ENCODE measurements around the gene CTPS1. TPM values are rescaled to one million over a fixed set of nuclear protein-coding genes. Genes with fewer than 3 reads are reported as not detected.
A peak's percentile ranks its signal among the peaks of the same experiment; 100 is the strongest.

The CTPS1 gene
- total RNA-seq, 2 donors from 2014 or later, result 14.1 to 25.5 TPM

GRCh38 chr1:40978886-40979240 is 633 bp upstream of the CTPS1 start:
- H3K27me3 ChIP-seq, result no peaks in the 10 kb centered on the region
- no peak for DNase-seq
- no peaks in the 10 kb centered on the region for H3K9me3 ChIP-seq
- H3K4me3 ChIP-seq, result peak overlapping the region; percentile 92
- H3K9ac ChIP-seq (ENCODE audit: low read depth in 2 of 2, low read length in 2 of 2), result peak overlapping the region; percentile 84 to 91
- H3K36me3 ChIP-seq, result no peaks in the 10 kb centered on the region
- H3K4me1 ChIP-seq, result no peaks in the 10 kb centered on the region
- no peak for TF ChIP-seq CTCF (IDR thresholded peaks at IDR 0.05)
- intact Hi-C loops (cut with DNase I), result no loop called here
- H3K27ac ChIP-seq, result peak overlapping the region; percentile 81

GRCh38 chr1:40980068-40980452 is 564 bp downstream of the CTPS1 start:
- no peaks in the 10 kb centered on the region for H3K36me3 ChIP-seq
- H3K4me3 ChIP-seq, result peak overlapping the region; percentile 92
- intact Hi-C loops (cut with DNase I), result no loop called here
- no peaks in the 10 kb centered on the region for H3K27me3 ChIP-seq
- H3K4me1 ChIP-seq, result no peaks in the 10 kb centered on the region
- TF ChIP-seq CTCF (IDR thresholded peaks at IDR 0.05), result no peak
- no peaks in the 10 kb centered on the region for H3K9me3 ChIP-seq
- no peak for DNase-seq
- H3K27ac ChIP-seq, result peak overlapping the region; percentile 81
- peak overlapping the region; percentile 60 to 79 for H3K9ac ChIP-seq (ENCODE audit: low read depth in 2 of 2, low read length in 2 of 2)

GRCh38 chr1:40980453-40981121 is 1.1 kb downstream of the CTPS1 start:
- Histone ChIP-seq H3K27me3 (no peaks in the 10 kb centered on the region), H3K36me3 (no peaks in the 10 kb centered on the region), H3K4me1 (no peaks in the 10 kb centered on the region), H3K4me3 (peak overlapping the region; percentile 92), H3K27ac (peak overlapping the region; percentile 81), H3K9me3 (no peaks in the 10 kb centered on the region), H3K9ac (ENCODE audit: low read depth in 2 of 2, low read length in 2 of 2) (peak overlapping the region; percentile 60 to 79)
- DNase-seq, result peak; percentile 24
- no peak for TF ChIP-seq CTCF (IDR thresholded peaks at IDR 0.05)
- intact Hi-C loops (cut with DNase I), result no loop called here

- peak overlapping the region; percentile 36 for H3K27ac ChIP-seq
- no peak for DNase-seq
- no peaks in the 10 kb centered on the region for H3K4me1 ChIP-seq
- TF ChIP-seq CTCF (IDR thresholded peaks at IDR 0.05), result no peak
- no peaks in the 10 kb centered on the region for H3K36me3 ChIP-seq
- intact Hi-C loops (cut with DNase I), result no loop called here
- no peak overlapping the region for H3K4me3 ChIP-seq
- no peak overlapping the region for H3K9ac ChIP-seq (ENCODE audit: low read depth in 2 of 2, low read length in 2 of 2)
- no peaks in the 10 kb centered on the region for H3K27me3 ChIP-seq
- no peaks in the 10 kb centered on the region for H3K9me3 ChIP-seq
Measured at GRCh38 chr1:40981691-40982448, 2.4 kb downstream of the CTPS1 start.

- no peaks in the 10 kb centered on the region for H3K27me3 ChIP-seq
- H3K27ac ChIP-seq, result peak overlapping the region; percentile 36
- no peaks in the 10 kb centered on the region for H3K9me3 ChIP-seq
- DNase-seq, result no peak
- H3K36me3 ChIP-seq, result no peaks in the 10 kb centered on the region
- H3K9ac ChIP-seq (ENCODE audit: low read depth in 2 of 2, low read length in 2 of 2), result no peak overlapping the region
- no peak overlapping the region for H3K4me3 ChIP-seq
- no peaks in the 10 kb centered on the region for H3K4me1 ChIP-seq
- TF ChIP-seq CTCF (IDR thresholded peaks at IDR 0.05), result no peak
- intact Hi-C loops (cut with DNase I), result no loop called here
Measured at GRCh38 chr1:40982721-40983120, 3.2 kb downstream of the CTPS1 start.

Measured in colonic mucosa (tissue), 4 donors.